GM19035 (cell line): ENCODE measurements around the gene LRP11.
"Not testable (repeated sequence)": the region's sequence is repeated elsewhere in the genome, so short reads cannot be mapped to it uniquely, and the experiment has no call there.

Source experiments
- ATAC-seq: cut with Tn5 transposase; IDR thresholded peaks from one replicate; pipeline ENCODE4 v1.9.1; 2021; ENCODE audit not compliant: unreplicated experiment

Gene LRP11, protein sequence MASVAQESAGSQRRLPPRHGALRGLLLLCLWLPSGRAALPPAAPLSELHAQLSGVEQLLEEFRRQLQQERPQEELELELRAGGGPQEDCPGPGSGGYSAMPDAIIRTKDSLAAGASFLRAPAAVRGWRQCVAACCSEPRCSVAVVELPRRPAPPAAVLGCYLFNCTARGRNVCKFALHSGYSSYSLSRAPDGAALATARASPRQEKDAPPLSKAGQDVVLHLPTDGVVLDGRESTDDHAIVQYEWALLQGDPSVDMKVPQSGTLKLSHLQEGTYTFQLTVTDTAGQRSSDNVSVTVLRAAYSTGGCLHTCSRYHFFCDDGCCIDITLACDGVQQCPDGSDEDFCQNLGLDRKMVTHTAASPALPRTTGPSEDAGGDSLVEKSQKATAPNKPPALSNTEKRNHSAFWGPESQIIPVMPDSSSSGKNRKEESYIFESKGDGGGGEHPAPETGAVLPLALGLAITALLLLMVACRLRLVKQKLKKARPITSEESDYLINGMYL

DNA sequence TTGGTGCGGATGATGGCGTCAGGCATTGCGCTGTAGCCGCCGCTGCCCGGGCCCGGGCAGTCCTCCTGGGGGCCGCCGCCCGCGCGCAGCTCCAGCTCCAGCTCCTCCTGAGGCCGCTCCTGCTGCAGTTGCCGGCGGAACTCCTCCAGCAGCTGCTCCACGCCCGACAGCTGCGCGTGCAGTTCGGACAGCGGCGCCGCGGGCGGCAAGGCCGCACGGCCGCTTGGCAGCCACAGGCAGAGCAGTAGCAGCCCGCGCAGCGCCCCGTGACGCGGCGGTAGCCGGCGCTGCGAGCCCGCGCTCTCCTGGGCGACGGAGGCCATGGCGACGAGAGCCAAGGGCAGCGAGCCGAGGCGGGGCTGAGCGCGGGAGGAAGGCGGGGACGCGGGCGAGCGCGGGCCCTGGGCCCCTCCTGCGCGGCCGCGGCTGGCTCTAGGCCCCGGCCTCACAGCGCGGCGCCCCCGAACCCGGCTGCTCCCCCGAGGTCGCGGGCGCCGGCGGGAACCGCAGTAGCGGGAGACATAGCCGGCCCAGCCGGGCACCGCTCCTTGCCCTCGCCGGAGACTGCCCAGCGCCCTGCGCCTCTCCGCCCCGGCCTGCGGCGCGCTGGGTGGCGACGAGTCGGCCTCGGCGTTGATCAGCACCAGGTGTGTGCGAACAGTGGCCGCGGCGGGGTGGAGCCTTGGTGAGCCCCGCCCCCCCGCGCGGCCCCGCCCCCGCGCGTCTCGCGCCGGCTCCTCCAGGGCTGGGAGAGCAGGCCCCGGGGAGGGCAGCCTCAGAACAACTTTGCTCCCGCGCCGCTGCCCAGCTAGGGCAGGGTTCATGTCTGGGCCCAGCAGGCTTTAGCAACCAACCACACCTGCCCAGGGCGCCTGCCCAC, at the start of gene LRP11:
TSS of gene LRP11 (minus strand) at position 662 of the 880 bp plus-strand sequence. CDS start at position 323, 339 bp downstream.
- peak; percentile 88 for ATAC-seq

DNA sequence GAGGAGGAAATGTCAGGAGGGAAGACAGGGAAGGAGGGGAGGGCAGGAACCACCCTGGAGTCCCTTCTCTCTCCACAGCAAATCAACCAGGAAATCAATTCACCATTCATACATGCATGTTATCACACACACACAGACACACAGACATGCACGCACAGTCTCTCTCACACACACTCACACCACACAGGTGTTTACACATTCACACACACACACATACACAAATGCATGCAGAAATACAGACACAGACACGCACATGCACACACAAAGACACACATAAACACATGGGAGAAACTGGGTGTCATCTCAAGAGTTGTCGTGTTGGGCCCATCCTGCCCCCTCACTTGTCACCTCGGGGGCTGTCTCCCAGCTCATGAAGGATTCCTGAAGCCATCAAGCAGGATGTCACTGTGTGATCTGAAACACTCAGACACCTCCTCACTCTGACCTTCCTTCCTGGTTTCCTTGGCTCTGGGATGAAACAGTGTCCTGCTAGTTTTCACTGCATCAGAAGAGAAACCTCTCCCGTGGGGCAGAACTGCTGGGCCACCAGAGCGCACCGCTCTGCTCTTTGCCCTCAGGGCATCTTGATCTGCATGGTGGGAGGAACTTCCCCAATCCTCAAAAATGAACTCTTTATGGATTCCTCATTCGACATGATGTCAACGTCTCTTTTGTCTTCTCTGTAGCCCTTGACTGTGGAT, 49.5 kb upstream of the LRP11 start:
- no peak for ATAC-seq

DNA sequence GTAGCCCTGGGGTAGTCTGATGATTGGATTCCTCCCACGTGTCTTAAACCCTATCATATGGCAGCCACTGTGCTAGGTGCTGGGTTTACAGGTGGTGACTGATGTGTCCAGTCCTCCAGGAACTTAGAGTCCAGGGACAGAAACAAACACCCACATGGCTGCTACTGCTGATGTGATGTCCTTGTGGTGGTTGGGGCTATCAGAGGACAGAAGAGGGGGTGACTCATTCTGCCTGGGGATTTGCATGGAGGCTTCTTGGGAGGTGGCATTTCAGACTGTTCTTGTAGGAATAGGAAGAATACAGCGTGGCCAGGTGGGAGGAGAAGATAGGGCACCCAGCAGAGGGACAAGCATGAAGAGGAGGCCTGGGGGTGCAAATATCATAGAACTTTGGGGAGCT, 48.9 kb upstream of the LRP11 start:
- ATAC-seq, result no peak

DNA sequence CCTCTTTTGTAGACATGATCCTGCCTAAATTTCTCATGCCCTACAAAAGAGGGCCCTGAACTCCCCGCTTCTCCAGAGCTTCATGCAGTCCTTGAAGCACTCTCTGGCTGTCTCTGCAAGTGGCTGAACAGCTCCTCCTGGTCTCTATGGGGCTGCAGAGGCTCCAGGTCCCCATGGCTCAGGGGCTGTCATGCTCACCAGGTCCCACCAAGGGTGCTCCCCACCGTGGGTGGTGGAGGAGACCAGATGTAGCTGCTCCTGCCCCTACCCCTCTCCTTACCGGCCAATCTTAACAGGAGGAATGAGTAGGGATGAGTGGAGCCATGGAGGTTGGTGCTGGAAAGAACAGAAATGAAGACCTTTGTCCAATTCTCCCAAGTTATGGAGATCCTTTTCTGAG, 48.5 kb upstream of the LRP11 start:
- ATAC-seq, result not testable (repeated sequence)

DNA sequence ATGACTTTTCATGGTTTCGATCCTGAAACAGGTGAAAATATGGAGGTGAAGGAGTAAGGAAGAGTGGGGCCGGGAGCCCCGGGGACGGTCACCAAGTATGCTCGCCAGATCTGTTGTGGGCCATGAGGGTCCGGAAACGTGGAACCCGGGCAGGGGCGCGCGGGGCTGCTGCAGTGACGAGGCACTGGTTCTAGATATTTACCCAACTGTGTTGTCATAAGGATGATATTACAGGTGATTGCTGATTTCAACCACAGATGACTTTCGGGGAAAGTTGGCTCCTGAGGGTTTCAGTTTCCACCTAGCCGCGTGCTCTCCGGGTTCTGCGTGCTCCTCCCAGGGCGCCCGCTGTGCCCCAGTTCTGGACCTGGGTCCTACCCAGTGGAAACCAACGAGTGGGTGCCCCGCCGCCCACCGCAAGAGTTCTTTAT, 46.6 kb upstream of the LRP11 start:
- no peak for ATAC-seq

DNA sequence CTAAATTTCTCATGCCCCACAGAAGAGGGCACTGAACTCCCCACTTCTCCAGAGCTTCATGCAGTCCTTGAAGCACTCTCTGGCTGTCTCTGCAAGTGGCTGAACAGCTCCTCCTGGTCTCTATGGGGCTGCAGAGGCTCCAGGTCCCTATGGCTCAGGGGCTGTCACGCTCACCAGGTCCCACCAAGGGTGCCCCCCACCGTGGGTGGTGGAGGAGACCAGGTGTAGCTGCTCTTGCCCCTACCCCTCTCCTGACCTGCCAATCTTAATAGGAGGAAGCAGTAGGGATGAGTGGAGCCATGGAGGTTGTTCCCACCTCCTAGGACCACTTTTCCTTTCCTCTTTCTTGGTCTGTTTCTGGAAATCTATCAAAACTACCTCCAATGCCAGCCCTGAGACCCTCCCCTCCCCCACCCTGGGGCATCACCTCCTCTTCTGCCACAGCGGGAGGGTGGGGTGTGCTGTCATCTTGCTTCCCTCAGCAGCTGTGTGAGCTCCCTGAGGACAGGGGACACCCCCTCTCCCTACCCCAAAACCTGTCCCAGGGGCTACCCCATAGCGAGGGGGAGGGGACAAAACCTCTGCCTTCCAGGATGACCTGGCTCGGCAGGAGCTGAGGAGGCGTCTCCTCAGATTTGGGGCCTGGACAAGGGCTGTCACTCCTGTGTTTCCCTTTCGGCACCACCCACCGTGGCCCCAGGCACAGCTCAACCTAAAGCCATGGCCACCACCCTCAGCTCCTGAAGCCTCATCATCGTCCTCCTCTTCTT, 45.7 kb upstream of the LRP11 start:
- no peak for ATAC-seq

DNA sequence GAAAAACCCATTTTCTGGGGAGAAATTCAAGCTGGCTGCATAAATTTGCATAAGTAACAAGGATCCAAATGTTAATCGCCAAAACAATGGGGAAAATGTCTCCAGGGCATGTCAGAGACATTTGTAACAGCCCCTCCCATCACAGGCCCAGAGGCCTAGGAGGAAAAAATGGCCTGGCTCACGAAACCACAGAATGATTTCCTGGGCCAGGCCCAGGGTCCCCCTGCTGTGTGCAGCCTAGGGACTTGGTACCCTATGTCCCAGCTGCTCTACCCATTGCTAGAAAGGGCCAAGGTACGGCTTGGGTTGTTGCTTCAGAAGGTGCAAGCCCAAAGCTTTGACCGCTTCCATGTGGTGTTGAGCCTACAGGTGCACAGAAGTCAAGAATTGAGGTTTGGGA, 44.3 kb upstream of the LRP11 start:
- not testable (repeated sequence) for ATAC-seq

DNA sequence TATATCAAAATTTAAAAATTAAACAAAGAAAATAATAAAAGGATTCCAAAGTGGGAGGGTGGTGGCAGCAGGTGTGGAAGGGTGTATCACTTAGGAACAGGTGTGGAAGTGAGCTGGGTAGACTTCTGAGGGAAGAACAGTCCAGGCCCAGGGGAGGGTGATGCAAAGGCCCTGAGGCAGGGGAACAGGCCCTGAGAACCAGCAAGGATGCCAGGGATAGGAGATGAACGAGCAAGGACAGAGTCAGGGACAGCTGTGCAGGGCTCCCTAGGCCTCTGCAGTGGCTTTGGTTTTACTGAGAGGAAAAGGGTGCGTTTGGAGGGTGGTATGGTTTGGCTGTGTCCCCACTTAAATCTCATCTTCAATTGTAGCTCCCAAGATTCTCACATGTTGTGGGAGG, 43.2 kb upstream of the LRP11 start:
- ATAC-seq, result no peak

DNA sequence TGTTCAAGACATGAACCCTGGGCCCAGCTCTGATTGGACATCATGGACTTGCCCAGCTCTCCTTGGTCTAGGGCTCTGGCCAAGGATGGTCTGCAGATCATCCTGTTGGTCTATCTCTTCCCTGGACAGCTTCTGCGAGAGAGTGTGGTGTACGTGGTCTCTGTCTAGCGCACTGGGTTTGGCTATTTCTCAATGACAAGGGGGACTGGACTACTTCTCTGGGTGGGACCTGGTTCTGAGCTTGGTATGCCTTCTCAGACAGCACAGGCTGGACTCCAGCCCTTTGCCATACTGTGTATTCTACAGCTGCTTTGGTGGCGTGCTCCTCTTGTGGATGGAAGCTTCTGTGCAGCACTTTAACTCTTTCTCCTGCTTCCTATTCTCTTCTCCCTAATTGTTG, 42.2 kb upstream of the LRP11 start:
- ATAC-seq, result no peak

DNA sequence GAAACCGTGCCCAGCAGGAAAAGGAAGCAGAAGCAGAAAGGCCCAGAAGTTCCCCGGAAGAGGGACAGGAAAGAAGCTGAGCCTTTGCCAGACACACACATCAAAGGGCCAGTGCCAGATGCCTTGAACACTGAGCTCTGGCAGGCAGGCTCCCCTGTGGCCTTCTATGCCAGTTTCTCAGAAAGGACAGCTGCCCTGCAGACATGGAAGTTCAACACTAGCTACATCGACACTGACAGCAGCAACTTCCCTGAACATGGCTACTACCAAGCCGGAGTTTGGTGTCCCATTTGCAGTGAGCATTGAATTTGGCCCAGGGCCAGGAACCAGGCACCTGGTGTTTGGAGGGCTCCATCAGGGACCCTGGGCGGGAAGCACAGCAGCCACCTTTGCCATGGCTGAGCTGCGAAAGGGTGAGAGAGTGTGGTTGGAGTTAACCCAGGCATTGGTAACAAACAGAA, 41.8 kb upstream of the LRP11 start:
- ATAC-seq, result no peak

DNA sequence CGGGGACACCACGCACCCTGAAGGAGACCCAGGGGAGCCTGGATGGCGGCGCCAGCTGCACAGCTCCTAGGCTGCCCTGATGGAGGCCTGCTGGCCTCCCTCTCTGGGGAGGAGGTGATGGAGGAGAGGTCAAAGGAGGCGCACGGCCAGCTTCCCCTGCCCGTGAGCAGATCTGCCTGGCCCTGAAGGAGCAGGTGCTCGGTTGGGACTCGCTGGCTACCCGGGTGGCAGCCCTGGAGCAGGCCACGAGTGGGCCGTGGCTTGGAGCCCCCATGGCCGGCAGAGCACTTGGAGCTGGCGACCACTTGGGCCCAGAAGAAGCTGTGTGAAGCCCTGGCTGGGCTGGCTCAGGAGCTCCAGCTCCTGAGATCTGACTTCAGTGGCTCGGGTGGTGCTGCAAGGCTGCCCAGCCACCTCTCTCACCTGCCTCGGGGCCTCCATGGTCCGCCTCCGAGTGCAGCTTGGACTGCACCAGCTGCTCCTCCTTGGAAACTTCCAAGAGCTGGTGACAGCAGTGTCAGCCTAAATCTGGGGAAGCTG, 41.3 kb upstream of the LRP11 start:
- no peak for ATAC-seq

DNA sequence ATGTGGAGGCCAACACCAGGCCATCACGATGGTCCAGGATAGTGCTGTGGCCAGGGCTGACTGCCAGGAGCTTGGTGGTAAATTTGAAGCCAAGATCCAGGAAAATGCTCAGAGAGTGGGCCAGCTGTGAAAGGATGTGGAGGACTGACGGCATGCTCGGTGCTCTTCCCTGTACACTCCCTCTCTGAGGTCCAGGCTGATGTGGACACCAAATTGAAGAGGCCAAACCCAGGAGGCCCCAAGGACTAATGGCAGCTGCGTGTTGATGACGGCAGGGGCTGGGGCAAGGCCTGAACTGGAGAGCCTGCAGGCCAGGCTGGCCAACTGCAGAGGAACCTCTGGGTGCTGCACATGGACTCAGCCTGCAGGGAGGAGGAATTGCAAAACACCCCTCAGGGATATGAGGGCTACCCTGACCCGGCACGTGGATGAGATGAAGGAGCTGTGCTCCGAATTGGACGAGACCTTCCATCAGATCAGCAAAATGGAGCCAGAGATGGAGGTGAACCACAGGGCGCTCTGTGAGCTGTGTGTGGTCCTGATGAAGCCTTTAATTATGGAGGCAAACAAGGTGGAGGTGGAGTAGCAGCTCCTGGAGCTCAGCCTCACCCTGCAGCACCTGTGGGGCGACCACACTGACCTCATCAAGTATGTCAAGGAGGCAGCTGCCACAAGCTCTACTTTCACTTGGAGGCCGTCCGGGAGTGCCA, 40.7 kb upstream of the LRP11 start:
- ATAC-seq, result no peak

DNA sequence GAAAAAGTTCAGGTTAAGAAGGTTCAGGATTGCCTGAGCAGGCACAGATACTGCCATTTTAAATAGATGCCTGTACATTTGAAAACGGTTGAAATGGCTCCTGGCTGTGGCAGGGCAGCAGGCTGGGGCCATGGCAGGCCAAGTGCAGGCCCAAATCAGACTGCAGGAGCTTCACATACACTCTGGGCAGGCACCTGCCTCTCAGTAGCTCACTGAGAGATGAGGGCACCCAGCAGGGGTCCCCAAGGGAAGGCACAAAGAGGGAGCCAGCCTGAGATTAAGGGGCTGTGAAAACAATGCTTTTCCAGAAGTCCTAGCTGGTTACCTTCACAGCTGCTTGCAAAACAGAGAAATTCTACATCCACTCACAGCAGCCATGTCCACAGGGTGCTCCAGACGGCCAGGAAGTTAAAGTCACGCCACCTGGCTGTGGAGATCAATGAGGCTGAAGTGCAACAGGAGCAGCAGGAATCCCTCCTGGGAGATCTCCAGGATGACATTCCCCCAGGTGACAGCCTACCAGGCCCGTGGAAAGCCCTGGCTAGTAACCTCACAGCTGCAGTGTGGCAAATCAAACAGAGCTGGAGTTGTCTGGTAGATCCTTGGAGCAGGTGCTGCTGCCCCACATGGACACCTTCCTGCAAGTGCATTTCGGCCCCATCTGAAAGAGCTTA, 39.9 kb upstream of the LRP11 start:
- ATAC-seq, result no peak

DNA sequence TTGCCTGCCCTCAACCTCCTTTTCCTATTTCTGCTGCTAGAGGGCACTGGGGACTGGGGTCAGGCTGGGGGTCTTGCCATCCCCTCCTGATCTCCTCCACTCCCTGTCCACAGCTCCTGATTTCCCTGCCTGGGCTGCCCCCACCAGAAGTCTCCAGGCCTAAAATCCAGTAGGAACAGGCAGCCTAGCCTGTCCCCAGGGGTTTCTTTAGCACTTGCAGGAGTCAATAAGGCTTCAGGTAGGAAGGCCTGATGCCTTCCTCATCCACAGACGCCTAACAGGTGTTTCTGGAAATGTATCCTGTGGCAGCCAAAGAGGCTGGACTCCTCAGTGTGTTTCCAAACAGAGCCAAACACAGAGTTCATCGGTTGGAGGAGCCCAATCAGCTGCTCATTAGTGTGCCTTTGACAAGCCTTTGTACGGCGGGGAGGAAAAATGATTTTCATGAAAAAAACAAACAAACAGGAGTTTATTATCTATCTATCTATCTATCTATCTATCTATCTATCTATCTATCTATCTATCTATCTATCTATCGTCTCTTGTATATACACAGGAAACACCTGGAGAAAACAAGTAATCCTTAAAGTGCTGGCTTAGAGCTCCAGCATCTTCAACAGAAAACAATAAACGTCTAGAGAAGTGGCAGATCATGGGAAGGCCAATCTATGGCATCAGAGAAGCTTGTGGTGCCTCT, 37.4 kb upstream of the LRP11 start:
- ATAC-seq, result no peak

DNA sequence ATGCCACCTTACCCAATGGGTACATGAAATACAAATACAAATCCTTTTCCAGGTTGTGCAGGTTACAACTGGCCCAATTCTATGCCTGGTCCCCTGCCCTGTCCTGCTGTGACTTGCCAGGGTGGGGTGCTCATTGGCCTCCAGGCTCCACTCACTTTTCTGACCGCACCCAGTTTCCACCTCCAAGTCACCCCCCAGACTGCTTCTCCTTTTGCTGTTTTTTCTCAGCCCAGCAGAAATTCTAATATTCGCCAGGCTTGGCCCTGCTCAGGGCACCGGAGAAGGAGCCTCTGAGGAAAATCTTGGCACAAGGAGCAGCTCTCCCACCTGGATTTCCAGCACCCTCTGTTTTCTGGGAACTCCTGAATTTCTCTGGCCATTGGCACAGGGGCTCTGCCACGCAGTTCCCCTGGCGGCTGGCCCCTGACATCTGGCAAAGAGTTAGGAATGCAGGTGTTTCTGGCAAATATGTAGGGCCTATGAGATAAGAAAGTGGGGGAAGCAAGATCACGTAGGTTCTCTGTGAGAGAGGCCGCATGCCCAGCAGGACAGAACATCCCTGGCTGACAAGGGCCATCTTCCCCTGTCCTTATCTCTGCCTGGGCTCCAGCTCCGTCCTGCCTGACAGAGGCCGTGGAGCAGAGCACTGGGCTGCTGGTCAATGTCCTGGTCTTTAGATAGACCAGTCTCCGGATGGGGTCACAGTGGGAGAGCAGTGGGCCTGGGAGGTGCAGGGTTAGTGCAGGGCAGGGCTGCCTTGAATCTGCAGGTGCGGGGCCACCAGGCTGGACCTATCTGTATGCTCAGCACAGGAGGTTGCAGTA, 36.7 kb upstream of the LRP11 start:
- ATAC-seq, result no peak

DNA sequence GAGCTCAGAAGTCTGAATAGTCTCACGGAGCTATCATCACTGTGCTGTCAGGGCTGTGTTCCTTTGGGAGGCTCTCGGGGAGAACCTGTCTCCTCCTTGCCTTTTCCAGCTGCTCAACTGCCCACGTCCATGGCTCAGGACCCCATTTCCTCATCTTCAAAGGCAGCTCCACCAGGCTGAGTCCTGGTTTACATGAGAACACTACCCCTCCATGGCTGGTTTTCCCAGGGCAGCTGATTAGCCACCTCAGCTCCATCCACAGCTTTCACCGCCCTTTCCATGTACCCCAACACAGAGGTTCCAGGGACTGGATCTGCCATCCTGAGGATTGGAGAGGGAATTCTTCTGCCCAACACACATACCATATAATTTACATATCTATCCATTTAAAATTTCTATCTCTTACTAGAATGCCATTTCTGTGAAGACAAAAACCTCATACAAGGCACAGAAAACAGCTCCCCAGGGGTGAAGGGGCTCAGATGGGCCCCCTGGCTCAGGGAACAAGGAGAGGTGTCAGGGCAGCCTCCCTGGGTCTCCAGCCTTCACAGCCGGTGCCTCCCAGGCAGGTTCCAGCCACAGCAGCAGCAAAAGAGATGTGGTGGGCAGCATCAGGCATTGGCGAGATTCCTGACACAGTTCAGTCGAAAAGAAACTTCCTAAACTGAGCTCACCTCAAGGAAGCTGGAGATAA, 35.9 kb upstream of the LRP11 start:
- no peak for ATAC-seq

DNA sequence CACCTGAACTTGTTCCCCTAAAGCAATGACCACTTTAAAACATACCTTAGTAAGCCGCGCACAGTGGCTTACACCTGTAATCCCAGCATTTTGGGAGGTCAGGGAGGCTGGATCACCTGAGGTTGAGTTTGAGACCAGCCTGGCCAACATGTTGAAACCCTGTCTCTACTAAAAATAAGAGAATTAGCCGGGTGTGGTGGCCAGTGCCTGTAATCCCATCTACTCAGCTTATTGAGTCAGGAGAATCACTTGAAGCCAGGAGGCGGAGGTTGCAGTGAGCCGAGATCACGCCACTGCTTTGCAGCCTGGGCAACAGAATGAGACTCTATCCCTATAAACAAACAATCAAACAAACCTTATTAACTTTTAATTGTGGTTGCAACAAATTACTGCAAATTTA, 35.3 kb upstream of the LRP11 start:
- ATAC-seq, result no peak
